Measurements from ENCODE around the gene NPPA. TPM values are rescaled to one million over a fixed set of nuclear protein-coding genes. Genes with fewer than 3 reads are reported as not detected.
"Not testable (repeated sequence)": the region's sequence is repeated elsewhere in the genome, so short reads cannot be mapped to it uniquely, and the experiment has no call there.

The NPPA gene
- total RNA-seq, 1 donor from 2014 or later = not detected

GRCh38 chr1:11805422-11806306 is 41.9 kb downstream of the NPPA start, which contains the start of the genes CLCN6 and MTHFR:
CLCN6 (plus strand) TSS chr1:11806191; CDS start chr1:11806263, 72 bp downstream.
MTHFR (minus strand) TSS chr1:11805964; CDS start chr1:11803116, 2,848 bp downstream.
- Histone ChIP-seq H3K4me3 (ENCODE audit: low read depth, low read length) (peak within 1 kb of the TSS; percentile 61), H3K27me3 (ENCODE audit: control insufficient read depth, insufficient read depth, low read length) (no peaks in the 10 kb centered on the region), H3K36me3 (ENCODE audit: control insufficient read depth, insufficient read depth, low read length) (peaks cover 2% of the 10 kb centered on the region)
- DNase-seq (ENCODE audit: low read depth) = peak; percentile 96
- TF ChIP-seq, protein P1, sequence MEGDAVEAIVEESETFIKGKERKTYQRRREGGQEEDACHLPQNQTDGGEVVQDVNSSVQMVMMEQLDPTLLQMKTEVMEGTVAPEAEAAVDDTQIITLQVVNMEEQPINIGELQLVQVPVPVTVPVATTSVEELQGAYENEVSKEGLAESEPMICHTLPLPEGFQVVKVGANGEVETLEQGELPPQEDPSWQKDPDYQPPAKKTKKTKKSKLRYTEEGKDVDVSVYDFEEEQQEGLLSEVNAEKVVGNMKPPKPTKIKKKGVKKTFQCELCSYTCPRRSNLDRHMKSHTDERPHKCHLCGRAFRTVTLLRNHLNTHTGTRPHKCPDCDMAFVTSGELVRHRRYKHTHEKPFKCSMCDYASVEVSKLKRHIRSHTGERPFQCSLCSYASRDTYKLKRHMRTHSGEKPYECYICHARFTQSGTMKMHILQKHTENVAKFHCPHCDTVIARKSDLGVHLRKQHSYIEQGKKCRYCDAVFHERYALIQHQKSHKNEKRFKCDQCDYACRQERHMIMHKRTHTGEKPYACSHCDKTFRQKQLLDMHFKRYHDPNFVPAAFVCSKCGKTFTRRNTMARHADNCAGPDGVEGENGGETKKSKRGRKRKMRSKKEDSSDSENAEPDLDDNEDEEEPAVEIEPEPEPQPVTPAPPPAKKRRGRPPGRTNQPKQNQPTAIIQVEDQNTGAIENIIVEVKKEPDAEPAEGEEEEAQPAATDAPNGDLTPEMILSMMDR (IDR thresholded peaks at IDR 0.05; ENCODE audit: insufficient read depth, low read length, poor library complexity, severe bottlenecking) = no peak

DNA sequence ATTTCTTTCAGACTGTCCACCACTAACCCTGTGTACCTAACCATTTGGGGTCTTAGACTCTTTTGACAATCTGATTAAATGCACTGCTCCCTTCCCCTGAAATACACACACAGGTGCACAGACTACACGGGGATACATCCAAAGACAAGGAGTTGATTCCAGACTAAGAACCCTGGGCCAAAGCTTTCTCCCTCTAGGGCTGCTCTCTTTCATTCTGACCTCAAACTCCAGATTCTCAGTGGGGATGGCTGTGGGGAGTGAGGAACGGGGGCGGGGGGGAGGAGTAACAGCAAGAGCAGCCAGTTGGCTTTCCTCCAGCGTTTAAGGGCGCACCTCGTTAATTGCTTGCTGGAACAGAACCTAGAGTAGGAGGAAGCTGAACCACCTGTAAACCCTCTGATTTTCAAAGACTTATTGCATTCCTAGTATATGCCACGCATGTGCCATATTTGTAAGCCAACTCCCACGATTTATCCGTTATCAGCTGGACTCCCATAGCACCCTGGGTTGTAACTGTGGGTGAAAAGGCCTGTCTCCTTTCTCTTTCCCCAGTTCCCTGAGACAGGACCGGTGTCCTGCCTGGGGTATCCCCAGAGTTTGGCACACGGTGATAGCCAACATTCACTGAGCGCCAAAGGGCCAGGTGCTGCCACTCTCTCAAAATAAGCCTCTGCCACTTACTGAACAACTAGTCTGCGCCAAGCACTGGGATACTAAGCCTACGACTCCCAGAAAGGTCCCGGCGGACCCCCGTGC is 42.7 kb downstream of the NPPA start:
- H3K27me3 ChIP-seq (ENCODE audit: control insufficient read depth, insufficient read depth, low read length) = no peaks in the 10 kb centered on the region
- TF ChIP-seq, protein P1 (IDR thresholded peaks at IDR 0.05; ENCODE audit: insufficient read depth, low read length, poor library complexity, severe bottlenecking) = no peak
- peak overlapping the region; percentile 61 for H3K4me3 ChIP-seq (ENCODE audit: low read depth, low read length)
- DNase-seq (ENCODE audit: low read depth) = no peak
- H3K36me3 ChIP-seq (ENCODE audit: control insufficient read depth, insufficient read depth, low read length) = peaks cover 2% of the 10 kb centered on the region

GRCh38 chr1:11803924-11804665 is 43.5 kb downstream of the NPPA start:
- not testable (repeated sequence) for H3K4me3 ChIP-seq (ENCODE audit: low read depth, low read length)

DNA sequence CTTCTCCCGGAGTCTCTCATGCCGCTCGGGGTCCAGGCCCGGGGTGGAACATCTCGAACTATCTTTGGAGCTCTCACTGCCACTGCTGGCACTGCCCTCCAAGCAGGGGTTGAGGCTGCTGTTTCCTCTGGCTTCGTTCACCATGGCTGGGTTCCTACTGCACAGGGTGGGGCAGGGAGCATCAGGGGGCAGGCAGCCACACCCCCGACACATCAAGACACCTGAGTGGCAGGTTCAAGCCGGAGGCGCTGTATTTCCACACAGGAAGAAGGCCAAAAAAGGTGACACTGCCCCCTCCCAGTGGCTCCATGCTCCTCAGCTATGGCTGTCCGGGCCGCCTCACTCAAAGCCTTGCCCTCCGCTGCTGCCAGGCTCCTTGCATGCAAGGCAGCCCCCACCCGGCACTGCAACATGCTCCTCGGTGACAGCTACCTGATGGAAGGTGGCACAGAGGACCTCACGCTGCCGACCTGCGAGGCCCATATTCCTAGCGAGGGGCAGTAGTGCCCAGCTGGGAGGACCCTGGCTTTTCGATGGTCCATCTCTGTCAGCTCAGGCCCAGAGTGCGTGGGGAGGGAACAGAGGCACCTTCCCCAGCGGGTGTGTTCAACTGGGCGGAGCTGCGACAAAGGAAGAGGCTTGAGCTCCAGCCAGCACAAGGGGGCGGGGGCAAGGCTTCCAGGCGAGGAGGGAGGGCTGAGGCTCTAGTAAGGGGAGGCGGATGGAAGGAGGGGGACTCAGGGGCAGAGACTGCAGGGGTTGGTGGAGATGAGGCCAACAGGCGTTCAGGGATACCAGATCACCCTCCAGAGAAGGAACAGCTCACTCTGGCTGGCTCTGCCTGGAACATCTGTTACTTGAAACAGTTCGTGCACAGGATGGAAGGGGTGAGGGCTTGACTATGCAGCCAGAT is 44.4 kb downstream of the NPPA start:
- H3K4me3 ChIP-seq (ENCODE audit: low read depth, low read length) = peak overlapping the region; percentile 51
- H3K36me3 ChIP-seq (ENCODE audit: control insufficient read depth, insufficient read depth, low read length) = peaks cover 1% of the 10 kb centered on the region
- no peaks in the 10 kb centered on the region for H3K27me3 ChIP-seq (ENCODE audit: control insufficient read depth, insufficient read depth, low read length)
- DNase-seq (ENCODE audit: low read depth) = peak; percentile 86
- TF ChIP-seq, protein P1 (IDR thresholded peaks at IDR 0.05; ENCODE audit: insufficient read depth, low read length, poor library complexity, severe bottlenecking) = no peak

More at GRCh38 chr1:11803924-11804665, 43.5 kb downstream of the NPPA start:
- H3K36me3 ChIP-seq (ENCODE audit: control insufficient read depth, insufficient read depth, low read length); H3K27me3 ChIP-seq (ENCODE audit: control insufficient read depth, insufficient read depth, low read length); DNase-seq (ENCODE audit: low read depth): not testable (repeated sequence)

DNA sequence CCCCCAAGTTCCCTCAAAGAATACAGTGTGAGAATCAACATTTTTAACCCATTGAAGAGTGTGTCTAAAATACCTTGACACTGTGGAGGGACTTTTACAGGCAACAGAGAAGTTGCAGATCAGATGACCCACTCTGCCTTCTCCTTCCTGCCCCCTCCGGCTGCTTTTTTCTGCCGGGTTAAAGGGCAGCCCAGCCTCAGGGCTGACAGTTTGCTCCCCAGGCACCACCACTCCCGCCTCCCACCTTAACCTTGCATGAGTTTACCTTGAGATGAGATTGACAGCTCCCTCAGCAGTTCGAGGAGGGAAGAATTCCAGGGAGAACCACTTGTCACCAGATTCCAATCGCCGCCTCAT is 45.0 kb downstream of the NPPA start:
- DNase-seq (ENCODE audit: low read depth) = no peak
- Histone ChIP-seq H3K4me3 (ENCODE audit: low read depth, low read length) (peak overlapping the region; percentile 51), H3K36me3 (ENCODE audit: control insufficient read depth, insufficient read depth, low read length) (peaks cover 1% of the 10 kb centered on the region), H3K27me3 (ENCODE audit: control insufficient read depth, insufficient read depth, low read length) (no peaks in the 10 kb centered on the region)
- TF ChIP-seq, protein P1 (IDR thresholded peaks at IDR 0.05; ENCODE audit: insufficient read depth, low read length, poor library complexity, severe bottlenecking) = no peak

All from kidney epithelial cell (primary cell).